NCI-H774 (cell line): Measurements from ENCODE around the gene GPR55.
"Not testable (repeated sequence)": the region's sequence is repeated elsewhere in the genome, so short reads cannot be mapped to it uniquely, and the experiment has no call there.

Source experiments
- DNase-seq: peaks from one replicate; lab custom pipeline; 2025; lab: John Stamatoyannopoulos, UW

The GPR55 gene

DNA sequence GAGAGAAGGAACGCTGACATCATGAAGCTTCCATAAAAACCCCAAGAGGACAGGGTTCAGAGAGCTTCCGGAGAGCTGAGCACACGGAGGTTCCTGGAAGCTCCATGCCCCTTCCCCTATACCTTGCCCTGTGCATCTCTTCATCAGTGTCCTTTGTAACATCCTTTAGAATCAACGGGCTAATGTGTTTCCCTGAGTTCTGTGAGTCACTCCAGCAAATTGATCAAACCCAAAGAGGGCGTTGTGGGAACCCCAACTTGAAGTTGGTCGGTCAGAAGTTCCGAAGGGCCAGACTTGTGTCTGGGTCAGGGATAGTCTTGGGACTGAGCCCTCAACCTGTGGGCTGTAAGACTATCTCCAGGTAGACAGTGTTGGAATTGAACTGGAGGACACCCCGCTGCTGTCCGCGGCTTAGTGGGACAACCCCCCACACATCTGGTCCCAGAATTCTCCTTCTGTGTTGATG lies 25.9 kb upstream of the GPR55 start:
- no peak for DNase-seq

DNA sequence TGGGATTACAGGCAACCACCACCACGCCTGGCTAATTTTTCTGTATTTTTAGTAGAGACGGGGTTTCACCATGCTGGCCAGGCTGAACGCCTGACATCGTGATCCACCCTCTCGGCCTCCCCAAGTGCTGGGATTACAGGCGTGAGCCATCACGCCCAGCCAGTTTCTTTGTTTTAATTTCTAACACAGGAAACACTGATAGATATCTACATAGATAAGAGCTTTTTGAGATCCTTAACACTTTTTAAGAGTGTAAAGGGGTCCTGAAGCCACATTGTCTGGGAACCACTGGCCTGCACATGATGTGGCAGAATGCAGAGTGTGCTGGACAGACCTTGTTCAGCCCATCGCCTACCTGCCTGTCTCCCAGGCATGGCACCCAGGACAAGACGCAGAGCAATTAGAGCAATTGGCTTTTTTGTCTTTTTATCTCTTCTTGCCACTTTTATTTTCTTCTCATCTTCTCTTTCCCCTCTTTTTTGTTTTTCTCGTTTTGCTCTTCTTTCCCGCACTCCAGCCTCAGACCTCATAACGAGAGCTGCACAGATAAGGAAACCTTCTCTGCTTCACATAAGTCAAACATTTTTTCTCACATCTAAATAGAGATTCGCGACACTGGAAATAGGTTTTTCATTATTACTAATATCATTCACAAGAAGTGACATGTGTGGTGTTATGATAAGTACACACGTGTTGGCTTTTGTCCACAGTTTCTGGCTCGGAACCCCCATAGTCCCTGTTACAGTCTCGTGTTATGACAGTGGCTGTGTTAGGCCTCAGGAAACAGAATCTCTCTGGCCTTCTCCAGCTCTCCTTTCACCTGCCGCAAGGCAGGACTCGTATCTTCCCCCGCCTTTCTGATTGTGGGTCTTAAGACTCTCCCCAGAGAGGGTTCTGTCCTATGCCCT lies 25.2 kb upstream of the GPR55 start:
- no peak for DNase-seq

DNA sequence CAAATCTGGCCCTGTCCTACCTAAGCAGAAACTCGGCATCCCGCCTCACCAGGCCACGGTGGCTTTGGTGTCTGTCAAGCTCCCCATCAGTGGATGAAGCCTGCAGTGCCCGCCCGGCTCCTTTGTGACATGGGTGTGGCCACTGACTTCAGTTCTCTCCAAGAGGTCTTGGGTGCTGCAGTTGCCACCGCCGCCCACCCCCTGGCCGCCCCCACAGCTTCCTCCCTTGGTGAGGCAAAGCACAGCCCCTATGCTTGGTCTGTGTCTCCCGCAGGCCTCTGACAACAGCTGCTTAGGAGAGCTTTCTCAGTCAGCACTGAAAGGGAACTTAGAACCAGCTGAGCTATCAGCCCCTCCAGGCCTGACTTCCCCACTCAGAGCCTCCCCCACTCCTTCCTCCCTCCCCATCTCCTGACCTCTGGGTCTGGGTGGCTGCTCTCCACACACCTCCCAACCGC lies 22.9 kb upstream of the GPR55 start:
- no peak for DNase-seq

DNA sequence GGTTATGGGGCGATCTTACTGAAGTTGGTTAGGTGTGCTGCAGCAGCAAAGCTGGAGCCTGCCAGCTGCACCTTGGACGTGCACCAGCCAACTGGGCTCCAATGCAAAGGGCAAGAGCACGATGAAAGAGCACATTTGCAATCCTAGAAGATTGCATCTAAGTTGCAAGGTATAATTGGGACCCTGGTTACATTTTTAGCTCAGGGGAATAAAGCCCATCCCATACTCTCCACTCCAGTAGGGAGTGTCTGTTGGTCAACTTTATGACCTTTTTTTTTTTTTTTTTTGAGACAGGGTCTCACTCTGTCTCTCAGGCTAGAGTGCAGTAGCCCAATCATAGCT lies 22.2 kb upstream of the GPR55 start:
- DNase-seq, result no peak

DNA sequence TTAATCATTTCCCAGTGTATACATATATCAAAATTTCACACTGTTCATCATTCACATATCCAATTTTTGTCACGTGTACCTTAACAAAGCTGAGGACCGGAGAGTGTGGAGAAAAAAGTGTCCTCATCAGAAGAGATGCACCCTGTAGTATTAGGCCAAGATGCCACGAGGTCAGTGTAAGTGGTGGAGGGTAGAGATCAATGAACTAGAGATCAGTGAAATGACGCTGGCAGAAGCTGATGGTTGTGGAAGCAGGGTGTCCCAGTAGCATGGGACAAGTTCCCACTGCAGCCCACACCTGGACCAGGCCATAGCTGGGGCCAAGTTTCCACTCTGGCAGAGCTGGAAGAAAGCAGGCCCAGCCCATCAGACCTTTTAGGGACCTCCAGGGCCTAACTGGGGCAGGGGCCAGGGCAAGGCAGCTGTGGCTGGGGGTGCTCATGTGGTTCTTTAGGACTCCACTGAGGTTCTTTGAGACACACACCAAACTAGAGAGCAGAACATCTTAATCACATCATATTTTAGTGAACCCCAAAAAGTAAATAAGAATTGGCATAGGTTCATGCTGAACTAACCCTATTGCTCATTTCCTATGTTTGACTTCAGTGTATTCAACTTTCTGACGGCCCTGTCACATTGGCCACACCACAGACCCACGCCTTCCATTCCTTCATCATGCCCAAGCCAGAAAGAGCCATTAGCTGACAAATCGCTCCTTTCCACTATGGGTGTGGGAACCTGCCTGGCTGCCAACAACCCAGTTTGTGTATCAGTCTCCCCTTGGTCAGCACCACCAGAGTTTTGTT lies 21.6 kb upstream of the GPR55 start:
- DNase-seq, result no peak

DNA sequence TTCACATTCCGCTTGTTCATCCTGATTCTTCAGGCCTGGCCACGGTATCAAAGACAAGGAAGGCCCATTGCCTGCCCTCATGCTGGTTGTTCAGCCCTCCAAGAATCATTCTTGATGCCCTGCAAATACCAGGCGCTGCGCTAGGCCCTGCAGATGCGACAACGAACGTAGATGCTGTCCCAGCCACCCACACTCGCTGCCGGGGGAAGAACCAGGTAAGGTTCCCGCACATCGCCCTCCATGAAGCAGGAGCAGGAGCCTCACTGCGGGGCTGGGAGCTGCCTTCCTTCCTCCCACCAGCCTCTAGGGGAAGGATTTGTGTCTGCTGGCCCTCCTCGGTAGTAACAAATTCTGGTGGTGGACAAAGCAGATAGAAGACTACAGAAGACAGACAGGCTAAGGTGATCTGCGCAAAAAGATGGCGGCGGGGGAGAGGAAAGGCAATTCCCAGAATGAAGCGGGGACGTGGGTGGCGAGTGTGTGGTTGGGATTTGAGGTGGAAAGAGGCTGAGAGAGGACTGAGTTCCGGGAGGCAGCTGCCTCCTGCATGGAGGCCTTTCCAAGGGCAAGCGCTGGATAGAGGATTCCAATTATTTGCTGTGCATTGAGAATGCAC lies 19.8 kb upstream of the GPR55 start:
- DNase-seq, result no peak

DNA sequence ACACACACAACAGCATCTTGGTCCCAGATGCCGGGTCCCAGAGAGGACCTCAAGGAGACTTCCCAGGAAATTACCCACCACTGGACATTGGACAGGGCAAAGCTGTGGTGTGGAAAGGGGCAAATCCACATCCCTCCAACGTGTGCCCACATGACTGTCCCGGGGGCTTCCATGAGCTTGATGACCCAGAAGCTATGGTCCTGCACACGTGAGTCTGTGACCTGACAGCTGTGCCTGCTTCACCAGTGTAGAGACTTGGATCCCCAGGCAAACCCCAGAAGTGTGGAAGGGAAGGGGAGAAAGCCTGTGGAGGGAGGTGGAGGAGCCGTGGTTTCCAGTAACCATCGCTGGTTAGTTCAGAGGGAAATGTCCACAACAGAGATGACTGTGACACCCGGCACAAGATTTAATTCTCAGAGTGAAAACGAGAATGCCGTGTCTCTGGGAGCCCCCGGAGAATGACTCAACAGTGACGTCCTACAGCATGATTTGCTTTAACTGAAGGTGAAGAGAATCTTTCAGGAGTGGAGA lies 19.1 kb upstream of the GPR55 start:
- no peak for DNase-seq

DNA sequence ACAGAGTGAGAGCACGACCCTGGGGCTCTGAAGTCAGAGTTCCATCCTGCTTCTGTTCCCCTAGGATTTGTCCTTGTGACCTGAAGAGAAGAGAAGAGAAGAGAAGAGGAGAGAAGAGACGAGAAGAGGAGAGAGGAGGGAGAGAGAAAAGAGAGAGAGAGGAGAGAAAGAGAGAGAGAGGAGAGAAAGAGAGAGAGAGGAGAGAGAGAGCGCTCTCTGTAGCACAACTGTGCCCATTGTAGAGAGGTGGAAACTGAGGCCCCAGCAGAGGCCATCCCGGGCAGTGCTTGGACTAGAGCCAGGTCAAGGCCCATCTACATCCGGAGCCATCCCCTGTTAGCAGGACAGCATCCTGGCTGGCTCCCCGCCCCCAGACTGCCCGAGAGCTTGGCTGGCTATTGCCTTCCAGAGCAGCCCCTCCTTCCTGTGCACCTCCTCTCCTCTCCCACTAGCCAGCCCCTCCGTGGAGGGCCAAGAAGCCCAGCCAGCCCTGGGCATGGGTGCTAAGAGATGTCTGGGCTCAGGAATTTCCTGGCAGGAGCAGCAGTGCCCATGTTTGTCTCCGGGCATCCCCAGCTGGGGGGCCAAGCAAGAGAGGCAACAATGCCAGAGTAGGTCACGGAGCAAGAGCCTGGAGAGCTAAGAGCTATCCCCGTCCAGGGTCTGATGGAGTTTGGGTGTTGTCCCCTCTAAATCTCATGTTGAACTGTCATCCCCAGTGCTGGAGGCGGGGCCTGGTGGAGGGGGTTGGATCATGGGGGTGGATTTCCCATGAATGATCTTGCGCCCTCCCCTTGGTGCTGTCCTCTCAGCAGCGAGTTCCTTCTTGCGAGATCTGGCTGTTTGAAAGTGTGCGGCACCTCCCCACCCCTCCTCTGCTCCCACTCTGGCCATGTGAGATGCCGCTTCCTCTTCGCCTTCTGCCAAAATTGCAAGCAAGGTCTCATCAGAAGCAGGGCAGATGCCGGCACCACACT lies 18.2 kb upstream of the GPR55 start:
- no peak for DNase-seq

DNA sequence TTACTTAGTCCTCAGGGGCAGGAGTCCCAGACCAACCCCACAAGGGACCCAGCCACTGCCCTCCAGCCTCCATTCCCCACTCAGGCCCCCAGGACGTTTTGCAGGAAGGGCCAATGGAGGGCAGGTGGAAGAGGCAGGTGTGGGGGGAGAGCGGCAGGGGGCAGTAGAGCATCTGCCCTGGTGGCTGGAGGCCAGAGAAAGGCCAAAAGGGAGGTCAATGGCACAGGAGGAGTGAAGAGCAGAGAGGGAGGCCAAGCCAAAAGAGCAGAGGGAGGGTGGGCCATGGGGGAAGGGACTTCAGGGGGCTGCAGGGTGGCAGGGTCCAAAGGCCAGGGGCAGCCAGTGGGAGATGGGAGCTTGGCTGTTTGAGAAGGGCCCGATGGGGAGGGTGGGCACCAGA lies 17.3 kb upstream of the GPR55 start:
- DNase-seq, result no peak

DNA sequence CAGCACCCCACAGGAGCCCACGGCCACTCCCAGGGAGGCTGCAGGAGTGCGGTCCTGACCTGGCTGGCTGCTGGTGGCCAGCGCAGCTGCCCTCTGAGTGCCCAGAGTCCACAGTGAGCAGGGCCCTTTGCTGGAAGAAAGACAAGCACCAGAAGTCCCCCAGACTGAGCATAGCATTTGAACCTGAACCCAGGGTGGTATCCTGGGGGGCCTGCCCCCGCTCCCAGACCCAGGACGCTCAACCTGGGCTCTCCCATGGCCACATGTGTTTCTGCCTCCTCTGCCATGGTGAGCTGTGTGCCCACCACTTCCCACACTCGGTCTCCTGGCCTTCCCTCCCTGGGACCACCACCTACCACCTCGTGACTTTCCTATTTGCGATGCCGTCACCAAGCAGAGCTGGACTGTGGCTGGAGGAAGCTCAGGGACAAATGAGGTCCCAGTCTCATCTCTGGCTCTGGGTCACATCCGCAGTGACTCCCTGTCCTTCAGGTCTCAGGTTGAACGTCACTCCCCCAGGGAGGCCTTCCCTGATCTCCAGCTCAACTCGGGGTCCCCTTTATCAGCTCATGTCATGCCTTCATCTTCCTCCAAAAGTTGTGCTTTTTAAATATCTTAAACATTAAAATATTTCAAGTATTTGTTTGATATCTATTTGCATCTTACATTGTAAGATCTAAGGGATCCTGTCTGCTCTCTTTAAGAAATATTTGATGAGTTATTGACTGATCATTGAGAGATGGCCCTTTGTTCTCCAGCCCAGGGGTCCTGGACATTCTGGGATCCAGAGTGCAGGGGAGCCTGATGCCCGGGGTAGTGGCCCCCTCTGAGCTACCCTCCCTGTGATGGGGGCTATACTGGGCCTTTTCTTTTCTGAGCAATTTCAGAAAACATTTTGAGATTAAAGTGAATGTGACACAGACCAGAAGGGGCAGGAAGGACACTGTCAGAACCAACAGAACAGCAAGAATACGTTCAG lies 16.4 kb upstream of the GPR55 start:
- DNase-seq, result no peak

DNA sequence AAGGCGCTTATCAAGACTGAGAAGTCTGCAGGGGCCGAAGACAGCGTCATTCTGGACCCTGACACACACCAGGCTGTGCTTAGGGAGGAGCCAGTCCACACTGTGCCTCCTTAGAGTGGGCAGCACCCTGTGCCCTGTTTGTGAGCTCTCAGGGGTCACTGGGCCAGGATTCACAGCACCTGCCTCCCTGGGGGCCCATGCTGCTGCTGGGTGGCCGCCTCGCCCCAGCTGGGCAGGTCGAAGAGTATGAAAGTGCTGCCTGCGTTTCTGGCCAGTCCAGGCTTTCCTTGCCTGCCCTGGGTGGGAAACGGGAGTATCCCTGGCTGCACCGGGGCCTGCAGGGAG lies 15.4 kb upstream of the GPR55 start:
- no peak for DNase-seq

DNA sequence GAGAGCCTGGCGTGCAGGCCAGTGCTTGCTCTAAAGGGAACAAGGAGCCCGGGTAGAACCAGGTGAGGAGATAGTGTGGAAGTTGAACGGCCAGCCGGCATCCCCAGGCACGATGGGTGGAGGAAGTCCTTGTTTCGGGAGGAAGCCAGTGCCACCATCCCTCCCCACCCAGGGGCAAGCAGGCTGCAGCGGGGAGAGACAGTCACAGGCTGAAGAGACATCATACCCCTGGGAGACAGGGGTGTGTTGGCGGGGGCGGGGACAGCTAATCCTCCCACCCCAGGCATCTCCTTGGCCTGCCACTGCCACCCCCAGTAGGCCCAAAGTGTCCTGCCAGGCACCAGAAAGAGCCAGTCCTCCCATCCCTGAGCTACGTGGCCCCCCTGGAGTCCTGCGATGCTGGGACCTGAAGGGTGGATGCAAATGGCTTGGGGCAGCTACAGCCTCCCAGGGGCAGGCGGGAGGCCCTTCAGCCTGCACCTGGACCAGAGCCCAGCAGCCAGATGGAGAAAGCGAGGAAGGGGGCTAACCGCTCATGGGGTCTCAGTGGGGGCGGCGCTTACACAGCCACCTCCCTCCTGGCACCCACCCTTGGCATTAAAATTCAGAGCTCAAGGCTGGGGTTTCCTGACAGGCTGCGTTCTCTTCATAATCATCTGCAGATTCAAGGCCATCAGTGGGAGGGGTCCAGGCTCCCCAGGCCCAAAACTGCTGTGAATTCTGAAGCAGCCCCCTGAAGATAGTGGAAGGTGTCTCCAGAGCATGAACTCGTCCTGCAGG lies 14.8 kb upstream of the GPR55 start:
- no peak for DNase-seq

DNA sequence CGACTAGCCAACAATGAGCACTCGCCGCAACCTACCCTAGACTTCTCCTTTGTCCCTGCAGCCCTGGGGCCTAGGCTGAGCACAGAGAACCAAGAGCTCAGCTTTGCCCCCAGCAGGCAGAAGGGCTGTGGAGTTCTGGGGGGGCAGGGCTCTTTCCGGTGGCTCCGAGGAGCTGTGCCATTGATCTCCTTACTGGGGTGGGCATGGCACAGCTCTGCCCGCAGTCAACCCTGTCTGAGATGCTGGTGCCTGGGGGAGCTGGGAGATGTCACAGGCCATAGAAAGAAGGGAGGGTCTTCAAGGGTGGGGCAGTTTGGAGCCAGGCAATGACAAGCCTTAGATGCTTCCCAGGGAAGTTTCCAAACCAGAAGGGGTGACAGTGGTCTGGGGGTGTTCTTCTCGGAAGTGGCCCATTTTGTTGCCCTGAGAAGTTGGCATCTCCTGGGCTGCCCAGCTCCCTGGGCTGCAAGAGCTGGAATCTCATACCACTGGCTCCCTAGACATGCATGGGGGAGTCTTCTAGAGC lies 14.1 kb upstream of the GPR55 start:
- DNase-seq, result no peak

DNA sequence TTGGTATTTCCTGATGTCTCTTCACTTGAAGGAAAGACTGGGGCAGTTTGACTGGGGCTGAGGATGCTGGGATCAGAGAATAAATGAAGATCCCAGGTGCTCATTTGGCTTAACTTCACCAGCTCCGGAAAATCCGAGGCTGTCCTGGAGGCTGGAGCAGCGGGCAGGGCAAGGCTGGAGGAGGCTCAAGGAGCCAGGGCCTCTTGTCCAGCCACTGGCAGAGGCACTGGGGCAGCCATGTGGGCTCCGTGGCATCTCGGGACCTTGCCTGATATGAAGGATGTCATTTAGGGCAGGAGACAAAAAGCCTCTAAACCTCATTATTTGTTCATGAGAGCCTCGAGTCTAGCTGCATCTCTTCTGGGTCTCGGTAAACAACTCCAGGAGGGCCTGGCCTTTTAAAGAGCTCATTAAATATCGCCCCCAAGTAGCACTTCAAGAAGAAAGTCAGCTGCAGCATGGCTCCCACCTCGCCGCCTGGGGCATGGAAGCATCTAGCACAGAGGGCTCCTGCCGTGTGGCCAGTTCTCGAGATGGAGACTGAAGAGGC lies 13.5 kb upstream of the GPR55 start:
- DNase-seq, result no peak

DNA sequence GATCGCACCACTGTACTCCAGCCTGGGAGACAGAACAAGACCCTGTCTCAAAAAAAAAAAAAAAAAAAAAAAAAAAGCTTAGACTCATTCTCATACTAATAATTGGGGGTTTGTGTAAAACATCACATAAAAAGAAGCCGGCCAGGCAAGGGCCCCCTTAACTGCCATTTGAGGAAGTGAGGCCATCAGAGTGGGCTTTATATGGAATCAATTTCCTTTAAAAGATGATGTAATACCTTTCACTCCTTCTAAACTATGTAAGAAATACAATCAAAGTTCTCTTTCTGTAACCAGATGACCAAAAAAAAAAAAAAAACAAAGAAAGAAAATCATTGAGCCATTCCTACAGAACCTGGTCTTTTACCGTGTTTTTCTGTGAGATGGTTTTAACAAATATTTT lies 13.1 kb upstream of the GPR55 start:
- no peak for DNase-seq

DNA sequence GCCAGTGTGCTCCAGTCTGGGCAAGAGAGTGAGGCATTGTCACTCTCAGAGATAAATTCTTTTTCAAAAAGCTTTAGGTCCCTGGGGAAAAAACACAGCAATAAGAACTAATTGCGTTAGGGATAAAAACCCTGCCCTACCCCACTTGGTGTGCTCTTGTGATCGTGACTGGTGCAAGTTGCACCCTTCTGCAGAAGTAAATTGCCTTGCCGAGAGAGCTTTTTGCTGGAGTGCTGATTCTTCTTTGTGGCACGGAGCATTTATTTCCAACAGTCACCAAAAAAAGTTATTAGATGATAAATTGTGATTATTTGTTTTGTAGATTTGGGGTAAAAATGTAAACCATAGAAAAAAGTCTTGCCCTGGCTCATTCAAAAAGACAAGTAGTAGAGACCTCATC lies 12.3 kb upstream of the GPR55 start:
- DNase-seq, result no peak

DNA sequence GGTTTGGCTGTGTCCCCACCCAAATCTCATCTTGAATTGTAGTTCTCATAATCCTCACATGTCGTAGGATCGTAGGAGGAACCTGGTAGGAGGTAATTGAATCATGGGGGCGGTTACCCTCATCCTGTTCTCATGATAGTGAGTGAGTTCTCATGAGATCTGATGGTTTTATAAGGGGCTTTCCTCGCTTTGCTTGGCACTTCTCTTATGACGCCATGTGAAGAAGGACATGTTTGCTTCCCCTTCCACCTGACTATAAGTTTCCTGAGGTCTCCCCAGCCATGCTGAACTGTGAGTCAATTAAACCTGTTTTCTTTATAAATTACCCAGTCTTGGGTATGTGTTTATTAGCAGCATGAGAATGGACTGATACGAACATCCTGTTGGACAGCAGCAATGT lies 11.2 kb upstream of the GPR55 start:
- not testable (repeated sequence) for DNase-seq

DNA sequence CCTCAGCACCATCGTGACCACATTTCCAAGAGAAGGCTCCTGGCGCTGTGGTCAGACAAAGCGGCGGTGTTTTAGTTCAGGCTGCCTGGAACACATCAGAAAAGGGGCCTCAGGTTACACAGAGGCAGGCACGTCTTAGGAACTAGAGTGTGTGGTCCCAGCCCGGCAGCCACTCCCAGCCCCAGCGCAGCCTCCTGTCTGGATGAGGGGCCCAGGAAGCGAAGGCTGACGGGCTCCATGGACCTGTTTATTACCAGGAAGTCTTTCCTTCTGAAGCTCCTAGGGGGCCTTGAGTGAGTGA lies 10.0 kb upstream of the GPR55 start:
- DNase-seq, result no peak
